Natural killer cell treated with Interleukin-12 subunit alpha and Interleukin-12 subunit beta and Interleukin-15 and Interleukin-18, amount 100 ng/mL, for 72 hours (primary cell): ENCODE measurements around the gene MRNIP. TPM values are rescaled to one million over a fixed set of nuclear protein-coding genes. Genes with fewer than 3 reads are reported as not detected.

Experiments
- ATAC-seq, 2 donors: fragments of 150-1000 bp; cut with Tn5 transposase in 1 of 2; sonication (Bioruptor Pico), chemical (Tn5 transposase) in 1 of 2; 2 replicates each; pipeline ENCODE4 v1.10.0; 2021
- DNase-seq: peaks from one replicate; pipeline ENCODE4 v3.0.0; 2022; ENCODE audit warnings: low spot score
- H3K27ac Mint-ChIP-seq, 2 donors: 1 replicate in 1 of 2; 2 replicates in 1 of 2; pipeline ENCODE4 v1.8.0; 2022; ENCODE audit warnings: mixed read lengths in 2 of 2, mild to moderate bottlenecking in 1 of 2, moderate library complexity in 1 of 2
- H3K27me3 Mint-ChIP-seq, 2 donors: 1 replicate in 1 of 2; 2 replicates in 1 of 2; pipeline ENCODE4 v1.8.0; 2022; ENCODE audit warnings: mixed read lengths in 2 of 2
- H3K36me3 Mint-ChIP-seq: one replicate; pipeline ENCODE4 v1.8.0; 2022; ENCODE audit warnings: mixed read lengths
- H3K4me1 Mint-ChIP-seq, 2 donors: 1 replicate in 1 of 2; 2 replicates in 1 of 2; pipeline ENCODE4 v1.8.0; 2022; ENCODE audit warnings: low read depth in 2 of 2, mixed read lengths in 2 of 2, mild to moderate bottlenecking in 1 of 2
- H3K4me3 Mint-ChIP-seq: one replicate; pipeline ENCODE4 v1.8.0; 2022; ENCODE audit warnings: mixed read lengths
- H3K9me3 Mint-ChIP-seq: 2 replicates; pipeline ENCODE4 v1.8.0; 2022; ENCODE audit warnings: mixed read lengths
- total RNA-seq, 2 donors: library from RNA; stranded (reverse); gene quantifications; one replicate each; pipeline ENCODE4 v1.2.3, GENCODE V29; 2022

The MRNIP gene
- total RNA-seq, 2 donors from 2014 or later, result 15.9 to 25.2 TPM

DNA sequence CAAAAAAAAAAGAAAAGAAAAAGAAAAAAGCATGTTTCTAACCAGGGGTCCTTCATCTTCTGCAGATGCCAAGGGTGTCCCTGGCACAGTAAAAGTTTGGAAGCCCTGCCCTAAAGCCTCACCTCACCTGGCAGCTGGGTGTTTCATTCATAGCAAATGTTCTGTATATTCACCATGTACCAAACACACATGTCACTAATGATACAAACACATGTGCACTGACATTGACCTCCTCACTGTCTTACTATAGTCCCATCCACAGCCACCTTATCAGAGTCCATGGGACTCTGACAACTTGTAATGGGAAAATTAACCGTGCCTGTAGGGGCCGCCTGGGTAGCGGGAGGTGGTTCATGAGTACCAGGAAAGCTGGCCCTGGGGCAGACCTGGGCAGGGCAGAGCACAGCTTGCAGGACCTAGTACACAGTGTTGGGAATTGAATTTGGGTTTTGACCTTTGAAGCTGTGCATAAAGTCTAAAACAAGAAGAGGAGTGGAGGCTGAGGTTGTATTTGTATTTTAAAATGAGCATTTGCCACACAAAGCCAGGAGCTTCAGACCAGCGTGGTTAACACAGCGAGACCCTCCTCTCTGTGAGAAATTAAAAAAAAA, 45.5 kb downstream of the MRNIP start:
- no peaks in the 10 kb centered on the region for H3K9me3 Mint-ChIP-seq
- no peak overlapping the region for H3K27ac Mint-ChIP-seq
- DNase-seq (no peak), ATAC-seq (no peak)
- H3K4me3 Mint-ChIP-seq, result no peak overlapping the region
- no peaks in the 10 kb centered on the region for H3K36me3 Mint-ChIP-seq
- no peaks in the 10 kb centered on the region for H3K27me3 Mint-ChIP-seq
- H3K4me1 Mint-ChIP-seq, result peaks cover 8 to 9% of the 10 kb centered on the region in 2 donors

- H3K36me3 Mint-ChIP-seq, result no peaks in the 10 kb centered on the region
- no peak for ATAC-seq
- no peaks in the 10 kb centered on the region for H3K27me3 Mint-ChIP-seq
- H3K4me3 Mint-ChIP-seq, result no peak overlapping the region
- no peaks in the 10 kb centered on the region for H3K9me3 Mint-ChIP-seq
- no peak overlapping the region for H3K27ac Mint-ChIP-seq
- DNase-seq, result no peak
- peaks cover 1 to 3% of the 10 kb centered on the region in 2 donors for H3K4me1 Mint-ChIP-seq
These were observed 46.3 kb downstream of the MRNIP start for GRCh38 chr5:179812135-179812825.

GRCh38 chr5:179806250-179807048, 52.2 kb downstream of the MRNIP start, which contains the start of gene MGAT4B:
TSS of gene MGAT4B (minus strand) at chr5:179806866. CDS start at chr5:179806583, 283 bp downstream.
- ATAC-seq, result peak; percentile 88 to 90
- no peaks in the 10 kb centered on the region for H3K27me3 Mint-ChIP-seq
- no peaks in the 10 kb centered on the region for H3K9me3 Mint-ChIP-seq
- H3K4me1 Mint-ChIP-seq, result peaks cover 21 to 24% of the 10 kb centered on the region in 2 donors
- peak; percentile 75 for DNase-seq
- H3K4me3 Mint-ChIP-seq, result peak within 1 kb of the TSS; percentile 80
- H3K27ac Mint-ChIP-seq, result no peak within 1 kb of the TSS
- no peaks in the 10 kb centered on the region for H3K36me3 Mint-ChIP-seq

DNA sequence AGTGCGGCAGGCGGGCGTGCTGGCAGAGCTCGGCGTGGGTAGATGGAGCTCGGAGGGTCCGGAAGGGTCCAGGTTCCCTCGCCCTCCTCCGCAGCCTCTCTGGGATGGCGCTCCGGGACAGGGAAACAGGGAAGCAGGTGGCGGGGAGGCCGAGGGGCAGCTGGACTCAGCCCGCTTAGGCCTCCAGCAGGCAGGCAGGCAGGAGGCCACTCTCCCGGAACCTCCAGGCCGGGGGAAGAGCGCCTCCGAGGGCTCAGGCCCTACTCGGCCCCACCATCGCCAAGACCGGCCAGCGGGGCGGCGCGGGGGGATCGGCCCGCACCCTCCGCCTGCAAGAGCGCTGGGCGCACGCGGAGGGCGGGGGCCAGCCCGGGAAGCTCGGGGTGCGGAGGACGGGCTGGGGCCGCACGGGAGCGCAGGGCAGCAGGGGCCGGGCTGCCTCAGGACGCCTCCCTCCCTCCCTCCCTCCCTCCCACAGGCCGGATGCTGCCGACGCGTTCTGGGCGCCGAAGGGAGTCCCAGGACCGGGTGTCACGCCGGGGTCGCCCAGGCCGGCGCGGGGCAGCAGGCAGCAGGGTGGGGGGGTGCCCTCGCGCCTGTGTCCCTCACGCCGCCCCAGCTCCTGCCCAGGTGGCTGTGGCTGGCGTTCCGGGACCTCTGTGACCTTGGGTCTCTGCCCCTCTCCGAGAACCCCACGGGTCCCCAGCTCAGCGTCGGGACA, 52.9 kb downstream of the MRNIP start:
- Mint-ChIP-seq H3K9me3 (no peaks in the 10 kb centered on the region), H3K27ac (peak overlapping the region; percentile 31 to 70), H3K36me3 (no peaks in the 10 kb centered on the region), H3K4me3 (peak overlapping the region; percentile 78), H3K27me3 (no peaks in the 10 kb centered on the region), H3K4me1 (peaks cover 21 to 24% of the 10 kb centered on the region in 2 donors)
- DNase-seq (peak; percentile 71), ATAC-seq (peak; percentile 59 to 68)

DNA sequence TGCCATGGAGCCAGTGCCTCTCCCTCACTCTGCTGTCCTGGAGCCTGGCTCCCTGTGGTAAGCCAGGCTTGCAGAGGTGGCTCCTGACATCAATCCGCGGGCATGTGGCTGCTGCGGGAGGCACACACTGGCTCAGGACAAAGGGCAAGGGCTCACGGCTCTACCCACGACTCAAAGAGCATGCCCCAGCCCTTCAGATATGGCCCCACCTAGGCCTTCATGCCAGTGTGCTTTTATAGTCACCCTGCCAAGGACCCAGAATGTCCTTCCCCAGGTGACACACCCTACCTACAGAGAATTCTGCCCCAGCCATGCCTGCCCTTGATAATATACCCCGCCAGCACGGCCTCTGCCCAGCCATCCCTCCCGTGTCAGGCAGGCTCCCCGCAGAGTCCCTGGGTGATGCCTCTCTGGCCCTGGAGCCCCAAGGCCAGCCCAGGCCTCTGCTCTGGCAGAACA, 53.5 kb downstream of the MRNIP start:
- Mint-ChIP-seq H3K9me3 (no peaks in the 10 kb centered on the region), H3K4me1 (peaks cover 21 to 24% of the 10 kb centered on the region in 2 donors), H3K27me3 (no peaks in the 10 kb centered on the region), H3K36me3 (no peaks in the 10 kb centered on the region), H3K27ac (peak overlapping the region; percentile 31 to 70), H3K4me3 (peak overlapping the region; percentile 78)
- DNase-seq (no peak), ATAC-seq (no peak)

- H3K27ac Mint-ChIP-seq, result no peak overlapping the region
- peaks cover 21 to 24% of the 10 kb centered on the region in 2 donors for H3K4me1 Mint-ChIP-seq
- H3K36me3 Mint-ChIP-seq, result no peaks in the 10 kb centered on the region
- ATAC-seq (no peak), DNase-seq (no peak)
- no peaks in the 10 kb centered on the region for H3K27me3 Mint-ChIP-seq
- no peaks in the 10 kb centered on the region for H3K9me3 Mint-ChIP-seq
- H3K4me3 Mint-ChIP-seq, result peak overlapping the region; percentile 78
These were observed 54.1 kb downstream of the MRNIP start for GRCh38 chr5:179804555-179804947.

DNA sequence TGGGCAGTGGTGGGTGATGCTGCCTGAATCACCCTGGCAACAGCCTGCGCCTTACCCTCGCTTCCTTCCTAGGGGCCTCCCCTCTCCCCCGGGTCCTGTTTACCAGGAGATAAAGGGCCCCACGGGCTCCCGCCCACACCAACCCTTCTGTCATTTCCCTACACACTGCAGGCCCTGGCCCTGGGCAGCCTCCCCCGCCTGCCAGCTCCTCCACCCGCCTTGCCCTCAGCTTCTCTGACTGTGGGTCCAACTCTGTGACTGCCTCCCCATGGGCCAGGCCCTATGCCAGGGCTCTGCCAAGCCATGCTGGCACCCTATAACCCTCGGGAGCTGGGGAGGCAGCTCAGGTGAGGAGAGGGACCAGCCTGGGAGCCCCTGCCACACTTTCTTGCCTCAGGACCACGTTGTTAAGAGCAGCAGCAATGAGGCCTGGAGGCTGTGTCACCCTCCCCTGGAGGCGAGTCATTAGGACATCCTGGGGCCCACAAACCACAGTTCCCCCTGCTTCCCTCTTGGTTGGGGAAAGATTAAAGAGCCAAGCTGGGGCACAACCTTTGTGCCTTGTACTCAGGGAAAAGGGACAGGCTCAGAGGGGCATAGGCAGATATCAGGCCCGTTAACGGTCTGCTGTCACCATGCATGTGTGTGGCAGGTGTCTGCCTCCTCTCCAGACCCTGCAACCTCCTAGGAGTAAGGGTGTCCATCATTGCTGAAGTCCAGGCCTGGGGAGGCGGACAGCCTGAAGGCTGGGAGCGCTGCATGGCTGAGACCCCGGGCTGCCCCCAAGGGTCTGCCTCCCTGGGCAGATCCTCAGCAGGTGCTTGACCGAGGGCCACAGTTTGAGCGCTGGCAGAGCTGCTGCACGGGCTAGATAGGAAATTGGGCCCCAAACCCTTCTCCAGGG, 54.7 kb downstream of the MRNIP start:
- no peak for DNase-seq
- Mint-ChIP-seq H3K4me1 (peaks cover 21 to 24% of the 10 kb centered on the region in 2 donors), H3K4me3 (peak overlapping the region; percentile 78), H3K9me3 (no peaks in the 10 kb centered on the region), H3K27ac (peak overlapping the region; percentile 44 to 71), H3K36me3 (no peaks in the 10 kb centered on the region), H3K27me3 (no peaks in the 10 kb centered on the region)
- ATAC-seq, result no peak

- H3K4me3 Mint-ChIP-seq, result no peak overlapping the region
- no peak for ATAC-seq
These were observed 55.6 kb downstream of the MRNIP start for GRCh38 chr5:179802950-179803562.

GRCh38 chr5:179802207-179802883, 56.3 kb downstream of the MRNIP start:
- ATAC-seq (no peak), DNase-seq (no peak)
- no peak overlapping the region for H3K4me3 Mint-ChIP-seq
- no peak overlapping the region for H3K27ac Mint-ChIP-seq
- no peaks in the 10 kb centered on the region for H3K36me3 Mint-ChIP-seq
- no peaks in the 10 kb centered on the region for H3K27me3 Mint-ChIP-seq
- peaks cover 21 to 24% of the 10 kb centered on the region in 2 donors for H3K4me1 Mint-ChIP-seq
- no peaks in the 10 kb centered on the region for H3K9me3 Mint-ChIP-seq

More at GRCh38 chr5:179802950-179803562, 55.6 kb downstream of the MRNIP start:
- H3K9me3 Mint-ChIP-seq, result no peaks in the 10 kb centered on the region
- no peak overlapping the region for H3K27ac Mint-ChIP-seq
- DNase-seq, result no peak
- H3K36me3 Mint-ChIP-seq, result no peaks in the 10 kb centered on the region
- H3K4me1 Mint-ChIP-seq, result peaks cover 21 to 24% of the 10 kb centered on the region in 2 donors
- no peaks in the 10 kb centered on the region for H3K27me3 Mint-ChIP-seq

- Mint-ChIP-seq H3K4me3 (no peak overlapping the region), H3K27me3 (no peaks in the 10 kb centered on the region), H3K36me3 (peaks cover 5% of the 10 kb centered on the region), H3K27ac (no peak overlapping the region), H3K9me3 (no peaks in the 10 kb centered on the region), H3K4me1 (peaks cover 28 to 29% of the 10 kb centered on the region in 2 donors)
- DNase-seq (peak; percentile 82), ATAC-seq (peak; percentile 51 to 68)
These were observed 57.1 kb downstream of the MRNIP start for GRCh38 chr5:179801304-179802206.

DNA sequence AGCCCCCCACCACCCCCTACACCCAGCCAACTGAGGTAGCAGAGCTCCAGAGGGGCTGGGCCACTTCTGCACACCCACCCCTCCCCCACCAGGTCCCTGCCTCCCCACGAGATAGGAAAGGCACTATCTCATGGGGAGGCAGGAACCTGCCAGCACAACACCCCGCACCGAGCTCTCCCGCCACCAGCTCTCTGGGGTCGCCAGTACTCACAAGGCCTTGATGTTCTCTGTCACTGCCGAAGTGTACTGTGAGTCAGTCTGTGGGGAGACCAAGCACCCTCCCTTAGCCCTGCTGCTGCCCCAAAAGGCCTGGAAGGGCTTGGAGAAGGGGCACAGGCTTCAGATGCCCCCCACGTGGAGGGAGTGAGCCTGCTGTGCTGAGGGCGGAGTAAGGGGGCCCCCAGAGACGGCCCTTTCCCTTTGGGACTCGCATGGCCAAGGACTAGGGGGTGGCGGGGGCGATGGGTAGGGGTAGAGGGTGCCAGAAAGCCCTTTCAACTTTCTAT, 57.9 kb downstream of the MRNIP start:
- H3K36me3 Mint-ChIP-seq, result peaks cover 5% of the 10 kb centered on the region
- H3K9me3 Mint-ChIP-seq, result no peaks in the 10 kb centered on the region
- peaks cover 28 to 29% of the 10 kb centered on the region in 2 donors for H3K4me1 Mint-ChIP-seq
- DNase-seq, result no peak
- no peaks in the 10 kb centered on the region for H3K27me3 Mint-ChIP-seq
- no peak overlapping the region for H3K4me3 Mint-ChIP-seq
- no peak overlapping the region for H3K27ac Mint-ChIP-seq
- no peak for ATAC-seq
